ENCODE results near the gene SPTBN1.

The SPTBN1 gene

DNA sequence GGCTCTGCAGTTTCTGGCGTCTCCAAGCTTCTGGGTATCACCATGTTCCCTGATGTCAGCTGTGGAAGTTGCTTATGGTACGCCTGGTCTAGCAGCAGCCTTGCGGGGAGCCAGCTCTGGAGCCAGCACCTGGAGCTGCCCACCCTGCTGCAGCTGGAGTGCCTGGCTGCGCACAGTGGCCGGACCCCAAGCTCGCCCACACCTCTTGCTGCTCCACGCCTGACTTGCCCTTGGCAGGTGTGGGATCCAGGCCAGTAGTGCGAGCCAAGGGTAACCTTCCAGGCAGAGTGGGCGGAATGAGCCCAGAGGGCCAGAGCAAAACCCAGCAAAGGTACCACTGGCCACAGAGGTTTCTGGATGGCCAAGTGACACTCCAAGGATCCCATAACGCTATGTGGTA is 254.1 kb downstream of the SPTBN1 start:
- H3K4me2 ChIP-seq (ENCODE audit: low read length): no peak overlapping the region
- H3K4me1 ChIP-seq (ENCODE audit: low read length): no peaks in the 10 kb centered on the region
- no peak overlapping the region for H2AFZ ChIP-seq (ENCODE audit: low read depth, low read length)
- no peaks in the 10 kb centered on the region for H3K79me2 ChIP-seq (ENCODE audit: low read length)
- H3K36me3 ChIP-seq (replicated peaks; ENCODE audit: low read depth, low read length): no peaks in the 10 kb centered on the region
- H3K27ac ChIP-seq (ENCODE audit: low read length): no peak overlapping the region
- H3K9ac ChIP-seq (ENCODE audit: low read length): no peak overlapping the region
- TF ChIP-seq, protein P1, sequence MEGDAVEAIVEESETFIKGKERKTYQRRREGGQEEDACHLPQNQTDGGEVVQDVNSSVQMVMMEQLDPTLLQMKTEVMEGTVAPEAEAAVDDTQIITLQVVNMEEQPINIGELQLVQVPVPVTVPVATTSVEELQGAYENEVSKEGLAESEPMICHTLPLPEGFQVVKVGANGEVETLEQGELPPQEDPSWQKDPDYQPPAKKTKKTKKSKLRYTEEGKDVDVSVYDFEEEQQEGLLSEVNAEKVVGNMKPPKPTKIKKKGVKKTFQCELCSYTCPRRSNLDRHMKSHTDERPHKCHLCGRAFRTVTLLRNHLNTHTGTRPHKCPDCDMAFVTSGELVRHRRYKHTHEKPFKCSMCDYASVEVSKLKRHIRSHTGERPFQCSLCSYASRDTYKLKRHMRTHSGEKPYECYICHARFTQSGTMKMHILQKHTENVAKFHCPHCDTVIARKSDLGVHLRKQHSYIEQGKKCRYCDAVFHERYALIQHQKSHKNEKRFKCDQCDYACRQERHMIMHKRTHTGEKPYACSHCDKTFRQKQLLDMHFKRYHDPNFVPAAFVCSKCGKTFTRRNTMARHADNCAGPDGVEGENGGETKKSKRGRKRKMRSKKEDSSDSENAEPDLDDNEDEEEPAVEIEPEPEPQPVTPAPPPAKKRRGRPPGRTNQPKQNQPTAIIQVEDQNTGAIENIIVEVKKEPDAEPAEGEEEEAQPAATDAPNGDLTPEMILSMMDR (IDR thresholded peaks at IDR 0.05; ENCODE audit: low read depth, low read length): no peak
- TF ChIP-seq EZH2phosphoT487 (IDR thresholded peaks at IDR 0.05; ENCODE audit: low read depth): no peak
- no peaks in the 10 kb centered on the region for H3K27me3 ChIP-seq (ENCODE audit: low read depth, low read length)
- no peaks in the 10 kb centered on the region for H4K20me1 ChIP-seq (ENCODE audit: insufficient read depth, low read length)
- H3K4me3 ChIP-seq (ENCODE audit: low read length): no peak overlapping the region
- H3K9me3 ChIP-seq (ENCODE audit: insufficient read depth, low read length): no peaks in the 10 kb centered on the region

- TF ChIP-seq, protein P1 (IDR thresholded peaks at IDR 0.05; ENCODE audit: low read depth, low read length): no peak
- TF ChIP-seq EZH2phosphoT487 (IDR thresholded peaks at IDR 0.05; ENCODE audit: low read depth): no peak
- no peaks in the 10 kb centered on the region for H3K36me3 ChIP-seq (replicated peaks; ENCODE audit: low read depth, low read length)
- H2AFZ ChIP-seq (ENCODE audit: low read depth, low read length): no peak overlapping the region
Measured at GRCh38 chr2:54712516-54712915, 256.4 kb downstream of the SPTBN1 start.

DNA sequence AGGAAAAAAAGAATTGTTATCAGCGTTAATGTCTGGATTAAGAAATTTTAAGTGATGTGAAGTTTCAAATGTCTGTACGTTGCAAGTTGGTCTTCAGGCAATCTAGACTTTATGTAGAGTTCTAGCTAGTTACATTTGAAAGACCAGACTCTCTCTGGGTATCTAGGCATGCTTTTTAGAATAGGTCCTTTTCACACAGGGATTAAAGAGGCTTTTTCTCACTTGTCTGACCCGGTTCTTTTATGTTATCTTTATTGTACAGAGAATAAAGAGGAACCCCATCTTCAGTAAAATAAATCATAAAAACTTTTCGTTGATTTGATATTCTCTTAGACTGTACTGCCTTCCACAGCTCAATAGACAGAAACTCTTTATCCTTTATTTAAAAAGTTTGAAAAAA is 258.9 kb downstream of the SPTBN1 start:
- Histone ChIP-seq H3K4me1 (ENCODE audit: low read length) (peaks cover 5% of the 10 kb centered on the region), H3K9ac (ENCODE audit: low read length) (no peak overlapping the region), H3K36me3 (replicated peaks; ENCODE audit: low read depth, low read length) (no peaks in the 10 kb centered on the region), H3K4me2 (ENCODE audit: low read length) (no peak overlapping the region), H4K20me1 (ENCODE audit: insufficient read depth, low read length) (no peaks in the 10 kb centered on the region), H3K4me3 (ENCODE audit: low read length) (no peak overlapping the region), H3K27ac (ENCODE audit: low read length) (no peak overlapping the region), H3K9me3 (ENCODE audit: insufficient read depth, low read length) (no peaks in the 10 kb centered on the region), H3K79me2 (ENCODE audit: low read length) (no peaks in the 10 kb centered on the region), H2AFZ (ENCODE audit: low read depth, low read length) (no peak overlapping the region), H3K27me3 (ENCODE audit: low read depth, low read length) (peaks cover 17% of the 10 kb centered on the region; the same call in 1 of the 2 replicates)
- TF ChIP-seq EZH2phosphoT487 (IDR thresholded peaks at IDR 0.05; ENCODE audit: low read depth): no peak
- TF ChIP-seq, protein P1 (IDR thresholded peaks at IDR 0.05; ENCODE audit: low read depth, low read length): no peak

More at GRCh38 chr2:54712516-54712915, 256.4 kb downstream of the SPTBN1 start:
- H3K27ac ChIP-seq (ENCODE audit: low read length): no peak overlapping the region
- no peaks in the 10 kb centered on the region for H3K79me2 ChIP-seq (ENCODE audit: low read length)
- no peak overlapping the region for H3K4me3 ChIP-seq (ENCODE audit: low read length)
- no peaks in the 10 kb centered on the region for H3K9me3 ChIP-seq (ENCODE audit: insufficient read depth, low read length)
- no peak overlapping the region for H3K9ac ChIP-seq (ENCODE audit: low read length)
- 0 out of 2 replicates have a peak, but pooled peaks cover 5% of the 10 kb centered on the region for H3K27me3 ChIP-seq (ENCODE audit: low read depth, low read length)
- peaks cover 5% of the 10 kb centered on the region for H3K4me1 ChIP-seq (ENCODE audit: low read length)
- H3K4me2 ChIP-seq (ENCODE audit: low read length): no peak overlapping the region
- H4K20me1 ChIP-seq (ENCODE audit: insufficient read depth, low read length): no peaks in the 10 kb centered on the region

- no peak overlapping the region for H3K4me2 ChIP-seq (ENCODE audit: low read length)
- peaks cover 5% of the 10 kb centered on the region for H3K4me1 ChIP-seq (ENCODE audit: low read length)
- no peak overlapping the region for H3K9ac ChIP-seq (ENCODE audit: low read length)
- H4K20me1 ChIP-seq (ENCODE audit: insufficient read depth, low read length): no peaks in the 10 kb centered on the region
- no peak for TF ChIP-seq EZH2phosphoT487 (IDR thresholded peaks at IDR 0.05; ENCODE audit: low read depth)
- TF ChIP-seq, protein P1 (IDR thresholded peaks at IDR 0.05; ENCODE audit: low read depth, low read length): no peak
- no peak overlapping the region for H2AFZ ChIP-seq (ENCODE audit: low read depth, low read length)
- no peak overlapping the region for H3K27ac ChIP-seq (ENCODE audit: low read length)
- no peak overlapping the region for H3K4me3 ChIP-seq (ENCODE audit: low read length)
- no peaks in the 10 kb centered on the region for H3K9me3 ChIP-seq (ENCODE audit: insufficient read depth, low read length)
- no peaks in the 10 kb centered on the region for H3K79me2 ChIP-seq (ENCODE audit: low read length)
- peaks cover 17% of the 10 kb centered on the region; the same call in 1 of the 2 replicates for H3K27me3 ChIP-seq (ENCODE audit: low read depth, low read length)
- H3K36me3 ChIP-seq (replicated peaks; ENCODE audit: low read depth, low read length): no peaks in the 10 kb centered on the region
Measured at GRCh38 chr2:54716375-54716774, 260.2 kb downstream of the SPTBN1 start.
